ENCODE data around the gene NHSL1.

Gene NHSL1

DNA sequence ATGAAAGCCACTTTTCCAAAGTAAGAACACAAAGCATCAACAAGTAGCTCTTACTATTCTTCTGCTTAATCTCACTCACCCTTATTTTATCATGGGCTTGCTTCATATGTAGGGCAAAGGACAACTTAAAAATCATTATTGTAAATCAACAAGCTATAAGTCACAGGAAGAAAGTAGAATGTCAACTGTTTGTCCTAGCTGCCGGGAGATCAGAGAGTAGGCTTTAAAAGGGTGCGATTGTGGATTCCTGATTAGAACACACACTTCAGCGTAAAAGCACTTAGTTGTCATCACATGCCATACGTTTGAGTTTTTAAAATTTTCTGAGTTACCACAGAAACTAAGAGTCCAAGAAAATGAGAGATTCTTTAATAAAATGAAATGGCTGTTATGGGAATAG lies 44.4 kb upstream of the NHSL1 start:
- Histone ChIP-seq H3K27ac (ENCODE audit: poor library complexity, severe bottlenecking) (no peak overlapping the region), H3K27me3 (ENCODE audit: insufficient read depth, poor library complexity, severe bottlenecking) (no peaks in the 10 kb centered on the region), H3K9me3 (ENCODE audit: severe bottlenecking) (no peaks in the 10 kb centered on the region), H3K4me1 (ENCODE audit: insufficient read depth, poor library complexity, severe bottlenecking) (no peaks in the 10 kb centered on the region), H3K4me3 (ENCODE audit: severe bottlenecking) (no peak overlapping the region), H3K36me3 (ENCODE audit: low read depth) (no peaks in the 10 kb centered on the region)
- DNase-seq (ENCODE audit: low spot score) = no peak
- no peak for ATAC-seq (ENCODE audit: low read depth)
- TF ChIP-seq, protein P1, sequence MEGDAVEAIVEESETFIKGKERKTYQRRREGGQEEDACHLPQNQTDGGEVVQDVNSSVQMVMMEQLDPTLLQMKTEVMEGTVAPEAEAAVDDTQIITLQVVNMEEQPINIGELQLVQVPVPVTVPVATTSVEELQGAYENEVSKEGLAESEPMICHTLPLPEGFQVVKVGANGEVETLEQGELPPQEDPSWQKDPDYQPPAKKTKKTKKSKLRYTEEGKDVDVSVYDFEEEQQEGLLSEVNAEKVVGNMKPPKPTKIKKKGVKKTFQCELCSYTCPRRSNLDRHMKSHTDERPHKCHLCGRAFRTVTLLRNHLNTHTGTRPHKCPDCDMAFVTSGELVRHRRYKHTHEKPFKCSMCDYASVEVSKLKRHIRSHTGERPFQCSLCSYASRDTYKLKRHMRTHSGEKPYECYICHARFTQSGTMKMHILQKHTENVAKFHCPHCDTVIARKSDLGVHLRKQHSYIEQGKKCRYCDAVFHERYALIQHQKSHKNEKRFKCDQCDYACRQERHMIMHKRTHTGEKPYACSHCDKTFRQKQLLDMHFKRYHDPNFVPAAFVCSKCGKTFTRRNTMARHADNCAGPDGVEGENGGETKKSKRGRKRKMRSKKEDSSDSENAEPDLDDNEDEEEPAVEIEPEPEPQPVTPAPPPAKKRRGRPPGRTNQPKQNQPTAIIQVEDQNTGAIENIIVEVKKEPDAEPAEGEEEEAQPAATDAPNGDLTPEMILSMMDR (IDR thresholded peaks at IDR 0.05; ENCODE audit: poor library complexity, severe bottlenecking) = no peak

DNA sequence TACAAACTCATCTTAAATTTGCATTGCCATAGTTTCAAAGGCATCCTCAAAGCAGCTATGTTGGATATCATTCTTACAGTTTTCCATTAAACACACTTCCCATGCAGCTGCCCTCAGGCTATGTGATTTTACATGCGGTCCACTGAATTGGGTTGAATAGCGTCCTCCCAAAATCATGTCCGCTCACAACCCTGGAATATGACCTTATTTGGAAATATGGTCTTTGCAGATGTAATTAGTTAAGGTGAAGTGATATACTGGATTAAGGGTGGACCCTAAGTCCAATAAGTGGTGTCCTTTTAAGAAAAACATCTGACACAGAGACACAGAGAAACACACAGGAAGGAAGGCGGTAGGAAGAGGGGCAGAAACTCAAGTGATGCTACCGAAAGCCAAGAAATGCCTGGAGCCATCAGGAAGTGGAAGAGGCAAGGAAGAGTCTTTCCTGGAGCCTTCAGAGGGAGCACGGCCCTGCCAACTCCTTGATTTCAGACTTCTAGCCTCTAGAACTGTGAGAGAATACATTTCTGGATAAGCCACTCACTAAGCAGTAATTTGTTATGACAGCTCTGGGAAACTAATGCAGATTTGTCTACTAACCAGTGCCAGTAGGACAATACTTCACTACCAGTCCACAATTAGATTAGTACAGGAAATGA lies 42.7 kb upstream of the NHSL1 start:
- H3K27ac ChIP-seq (ENCODE audit: poor library complexity, severe bottlenecking) = no peak overlapping the region
- no peaks in the 10 kb centered on the region for H3K27me3 ChIP-seq (ENCODE audit: insufficient read depth, poor library complexity, severe bottlenecking)
- no peak overlapping the region for H3K4me3 ChIP-seq (ENCODE audit: severe bottlenecking)
- H3K9me3 ChIP-seq (ENCODE audit: severe bottlenecking) = no peaks in the 10 kb centered on the region
- H3K4me1 ChIP-seq (ENCODE audit: insufficient read depth, poor library complexity, severe bottlenecking) = no peaks in the 10 kb centered on the region
- no peak for ATAC-seq (ENCODE audit: low read depth)
- TF ChIP-seq, protein P1 (IDR thresholded peaks at IDR 0.05; ENCODE audit: poor library complexity, severe bottlenecking) = no peak
- no peaks in the 10 kb centered on the region for H3K36me3 ChIP-seq (ENCODE audit: low read depth)
- DNase-seq (ENCODE audit: low spot score) = no peak

DNA sequence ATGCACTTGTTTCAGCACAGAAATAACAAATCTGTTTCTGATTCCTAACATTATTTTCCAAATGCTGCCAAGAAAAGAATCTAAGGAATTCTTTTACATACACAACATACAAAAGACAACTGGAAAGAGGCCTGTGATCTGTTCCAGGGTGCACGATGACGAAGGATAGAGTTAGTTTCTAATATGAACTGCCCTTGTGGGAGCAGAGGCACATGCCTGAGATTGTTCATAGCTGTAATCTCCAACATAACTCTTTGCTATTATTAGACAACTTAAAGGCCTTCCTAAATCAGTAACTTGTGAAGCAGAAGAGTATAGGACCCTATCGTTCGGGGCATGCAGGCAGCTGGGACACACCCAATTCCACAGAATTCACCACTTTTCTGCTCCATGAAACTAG lies 41.2 kb upstream of the NHSL1 start:
- Histone ChIP-seq H3K27me3 (ENCODE audit: insufficient read depth, poor library complexity, severe bottlenecking) (no peaks in the 10 kb centered on the region), H3K4me1 (ENCODE audit: insufficient read depth, poor library complexity, severe bottlenecking) (no peaks in the 10 kb centered on the region), H3K27ac (ENCODE audit: poor library complexity, severe bottlenecking) (no peak overlapping the region), H3K36me3 (ENCODE audit: low read depth) (no peaks in the 10 kb centered on the region), H3K4me3 (ENCODE audit: severe bottlenecking) (no peak overlapping the region), H3K9me3 (ENCODE audit: severe bottlenecking) (no peaks in the 10 kb centered on the region)
- ATAC-seq (ENCODE audit: low read depth) (no peak), DNase-seq (ENCODE audit: low spot score) (no peak)
- TF ChIP-seq, protein P1 (IDR thresholded peaks at IDR 0.05; ENCODE audit: poor library complexity, severe bottlenecking) = no peak

DNA sequence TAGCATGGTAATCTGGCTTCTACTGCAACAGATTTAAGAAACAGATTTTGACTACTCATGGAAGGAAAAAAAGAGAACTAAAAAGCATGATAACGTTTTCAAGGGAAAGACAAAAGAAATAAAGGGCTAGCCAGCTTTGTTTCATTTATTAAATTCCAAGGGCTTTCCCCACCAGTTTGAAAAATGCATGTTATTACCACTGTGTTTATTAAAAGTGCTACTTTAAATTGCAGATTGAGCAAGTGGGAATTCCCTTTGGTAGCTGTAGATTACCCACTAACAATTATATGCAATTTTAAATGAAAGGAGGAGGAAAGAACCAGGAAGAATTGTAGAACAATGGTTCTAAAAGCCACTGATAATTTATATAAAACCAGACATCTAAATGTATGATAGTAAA lies 40.6 kb upstream of the NHSL1 start:
- no peak for DNase-seq (ENCODE audit: low spot score)
- TF ChIP-seq, protein P1 (IDR thresholded peaks at IDR 0.05; ENCODE audit: poor library complexity, severe bottlenecking) = no peak
- no peak overlapping the region for H3K4me3 ChIP-seq (ENCODE audit: severe bottlenecking)
- H3K27me3 ChIP-seq (ENCODE audit: insufficient read depth, poor library complexity, severe bottlenecking) = no peaks in the 10 kb centered on the region
- no peaks in the 10 kb centered on the region for H3K9me3 ChIP-seq (ENCODE audit: severe bottlenecking)
- H3K36me3 ChIP-seq (ENCODE audit: low read depth) = no peaks in the 10 kb centered on the region
- H3K4me1 ChIP-seq (ENCODE audit: insufficient read depth, poor library complexity, severe bottlenecking) = no peaks in the 10 kb centered on the region
- no peak for ATAC-seq (ENCODE audit: low read depth)
- no peak overlapping the region for H3K27ac ChIP-seq (ENCODE audit: poor library complexity, severe bottlenecking)

DNA sequence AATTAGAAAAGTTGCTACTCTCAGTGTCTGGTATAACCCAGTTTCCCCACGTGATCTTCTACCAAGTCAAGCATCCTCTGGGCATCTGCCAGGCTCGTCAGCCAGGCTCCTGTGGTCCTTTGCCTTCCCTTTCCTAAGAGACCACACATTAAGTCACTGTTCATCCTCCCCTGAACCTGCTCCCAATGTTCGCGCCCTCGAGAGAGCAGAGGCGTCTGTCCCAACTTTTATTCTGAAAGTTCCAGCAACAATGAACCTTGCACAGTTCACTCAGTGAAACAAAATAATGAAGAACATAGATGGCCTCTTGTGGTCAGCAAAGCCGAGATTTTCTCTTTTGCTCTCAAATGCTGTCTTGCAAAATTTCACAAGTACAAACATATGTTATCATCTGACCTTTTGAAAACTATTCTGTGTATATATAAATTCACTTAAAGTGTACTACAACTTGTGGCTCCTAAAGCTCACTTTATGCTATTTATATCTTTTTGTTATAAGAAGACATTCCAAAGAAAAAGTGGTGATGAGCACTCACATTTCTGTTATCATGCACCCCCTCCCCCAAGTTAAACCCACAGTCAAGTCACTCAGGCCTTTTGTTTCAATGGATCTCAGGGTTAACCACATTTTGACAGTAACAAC lies 39.2 kb upstream of the NHSL1 start:
- Histone ChIP-seq H3K27me3 (ENCODE audit: insufficient read depth, poor library complexity, severe bottlenecking) (no peaks in the 10 kb centered on the region), H3K27ac (ENCODE audit: poor library complexity, severe bottlenecking) (no peak overlapping the region), H3K36me3 (ENCODE audit: low read depth) (no peaks in the 10 kb centered on the region), H3K4me1 (ENCODE audit: insufficient read depth, poor library complexity, severe bottlenecking) (no peaks in the 10 kb centered on the region), H3K9me3 (ENCODE audit: severe bottlenecking) (no peaks in the 10 kb centered on the region), H3K4me3 (ENCODE audit: severe bottlenecking) (no peak overlapping the region)
- TF ChIP-seq, protein P1 (IDR thresholded peaks at IDR 0.05; ENCODE audit: poor library complexity, severe bottlenecking) = no peak
- DNase-seq (ENCODE audit: low spot score) = no peak
- no peak for ATAC-seq (ENCODE audit: low read depth)
